ENCODE data around the gene CD7. TPM values are rescaled to one million over a fixed set of nuclear protein-coding genes. Genes with fewer than 3 reads are reported as not detected.

CD7 gene
- total RNA-seq, 1 donor from 2014 or later: not detected

DNA sequence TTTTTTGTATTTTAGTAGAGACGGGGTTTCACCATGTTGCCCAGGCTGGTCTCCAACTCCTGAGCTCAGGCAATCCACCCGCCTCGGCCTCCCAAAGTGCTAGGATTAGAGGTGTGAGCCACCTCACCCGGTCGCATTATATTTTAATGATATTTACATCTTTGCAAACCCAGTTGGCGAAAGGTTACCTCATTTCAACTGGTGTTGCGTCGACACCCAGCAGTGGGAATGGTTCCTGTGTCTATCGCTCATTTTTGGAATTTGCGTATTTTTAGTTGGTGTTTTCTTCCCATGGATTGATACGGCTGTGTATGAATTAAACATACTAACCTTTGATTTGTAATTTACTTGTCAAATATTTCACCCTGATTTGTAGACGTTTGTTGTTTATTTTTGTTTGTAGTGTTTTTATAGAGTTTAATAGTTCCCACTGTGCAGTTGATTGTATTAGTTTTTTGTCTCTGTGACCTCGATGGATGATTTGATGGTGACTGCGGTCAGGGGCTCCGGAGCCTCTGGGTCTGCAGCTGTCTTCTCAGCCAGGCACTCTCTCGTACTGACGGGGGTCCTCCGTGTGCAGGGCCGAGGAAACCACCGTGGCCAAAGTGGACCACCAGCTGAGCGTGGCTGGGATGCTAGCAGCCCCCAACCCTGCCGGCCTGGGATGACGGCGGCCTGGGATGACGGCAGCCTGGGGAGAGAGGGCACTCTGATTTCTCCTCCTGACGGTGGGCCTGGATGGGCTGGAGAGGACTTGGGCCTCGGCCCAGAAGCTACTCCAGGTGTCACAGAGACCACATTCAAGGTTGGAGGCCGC is 4.0 kb downstream of the CD7 start:
- no peak for DNase-seq (ENCODE audit: low spot score)
- no peak overlapping the region for H3K4me3 Mint-ChIP-seq (ENCODE audit: unreplicated experiment)
- H3K27ac Mint-ChIP-seq (ENCODE audit: unreplicated experiment): no peak overlapping the region
- peaks cover 6% of the 10 kb centered on the region for H3K27me3 Mint-ChIP-seq (ENCODE audit: unreplicated experiment)
- TF ChIP-seq, protein P1, sequence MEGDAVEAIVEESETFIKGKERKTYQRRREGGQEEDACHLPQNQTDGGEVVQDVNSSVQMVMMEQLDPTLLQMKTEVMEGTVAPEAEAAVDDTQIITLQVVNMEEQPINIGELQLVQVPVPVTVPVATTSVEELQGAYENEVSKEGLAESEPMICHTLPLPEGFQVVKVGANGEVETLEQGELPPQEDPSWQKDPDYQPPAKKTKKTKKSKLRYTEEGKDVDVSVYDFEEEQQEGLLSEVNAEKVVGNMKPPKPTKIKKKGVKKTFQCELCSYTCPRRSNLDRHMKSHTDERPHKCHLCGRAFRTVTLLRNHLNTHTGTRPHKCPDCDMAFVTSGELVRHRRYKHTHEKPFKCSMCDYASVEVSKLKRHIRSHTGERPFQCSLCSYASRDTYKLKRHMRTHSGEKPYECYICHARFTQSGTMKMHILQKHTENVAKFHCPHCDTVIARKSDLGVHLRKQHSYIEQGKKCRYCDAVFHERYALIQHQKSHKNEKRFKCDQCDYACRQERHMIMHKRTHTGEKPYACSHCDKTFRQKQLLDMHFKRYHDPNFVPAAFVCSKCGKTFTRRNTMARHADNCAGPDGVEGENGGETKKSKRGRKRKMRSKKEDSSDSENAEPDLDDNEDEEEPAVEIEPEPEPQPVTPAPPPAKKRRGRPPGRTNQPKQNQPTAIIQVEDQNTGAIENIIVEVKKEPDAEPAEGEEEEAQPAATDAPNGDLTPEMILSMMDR (IDR thresholded peaks at IDR 0.05; ENCODE audit: unreplicated experiment): no peak
- no peaks in the 10 kb centered on the region for H3K4me1 Mint-ChIP-seq (ENCODE audit: unreplicated experiment)
- H3K9me3 Mint-ChIP-seq (ENCODE audit: unreplicated experiment): no peaks in the 10 kb centered on the region
- H3K36me3 Mint-ChIP-seq (ENCODE audit: low read depth, unreplicated experiment): no peaks in the 10 kb centered on the region

DNA sequence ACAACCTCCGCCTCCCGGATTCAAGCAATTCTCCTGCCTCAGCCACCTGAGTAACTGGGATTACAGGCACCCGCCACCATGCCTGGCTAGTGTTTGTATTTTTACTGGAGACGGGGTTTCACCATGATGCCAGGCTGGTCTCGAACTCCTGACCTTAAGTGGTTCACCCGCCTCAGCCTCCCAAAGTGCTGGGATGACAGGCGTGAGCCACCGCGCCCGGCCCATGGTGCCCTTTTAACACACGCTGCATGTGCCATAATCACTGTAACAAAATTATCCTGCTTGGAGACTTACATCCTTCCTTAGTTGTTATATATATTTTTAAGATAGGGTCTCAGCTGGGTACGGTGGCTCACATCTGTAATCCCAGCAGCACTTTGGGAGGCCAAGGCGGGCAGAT is 5.4 kb downstream of the CD7 start:
- Mint-ChIP-seq H3K9me3 (ENCODE audit: unreplicated experiment) (no peaks in the 10 kb centered on the region), H3K27ac (ENCODE audit: unreplicated experiment) (no peak overlapping the region), H3K36me3 (ENCODE audit: low read depth, unreplicated experiment) (no peaks in the 10 kb centered on the region), H3K4me3 (ENCODE audit: unreplicated experiment) (no peak overlapping the region), H3K4me1 (ENCODE audit: unreplicated experiment) (no peaks in the 10 kb centered on the region), H3K27me3 (ENCODE audit: unreplicated experiment) (peaks cover 6% of the 10 kb centered on the region)
- no peak for DNase-seq (ENCODE audit: low spot score)
- TF ChIP-seq, protein P1 (IDR thresholded peaks at IDR 0.05; ENCODE audit: unreplicated experiment): no peak

DNA sequence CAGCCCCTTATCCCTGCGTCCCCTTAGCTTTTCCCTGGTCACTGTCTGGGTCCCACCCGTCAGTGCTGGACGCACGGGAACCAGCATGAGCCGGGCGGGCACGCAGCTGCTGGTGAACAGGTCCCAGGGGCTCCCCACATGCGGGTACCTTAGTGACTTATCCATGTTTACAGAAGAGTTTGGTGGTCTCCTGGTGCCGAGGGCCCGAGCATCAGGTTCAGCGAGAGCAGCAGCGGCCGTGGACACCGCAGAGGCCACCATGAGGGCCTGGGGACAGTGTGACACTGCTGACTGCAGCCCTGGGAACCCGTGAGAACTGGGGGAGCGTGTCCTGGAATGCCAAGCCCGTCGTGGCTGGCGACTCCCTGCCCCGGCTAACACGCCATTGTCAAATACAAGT is 6.5 kb downstream of the CD7 start:
- Mint-ChIP-seq H3K4me3 (ENCODE audit: unreplicated experiment) (no peak overlapping the region), H3K27me3 (ENCODE audit: unreplicated experiment) (peaks cover 6% of the 10 kb centered on the region), H3K4me1 (ENCODE audit: unreplicated experiment) (no peaks in the 10 kb centered on the region), H3K27ac (ENCODE audit: unreplicated experiment) (no peak overlapping the region), H3K9me3 (ENCODE audit: unreplicated experiment) (no peaks in the 10 kb centered on the region), H3K36me3 (ENCODE audit: low read depth, unreplicated experiment) (no peaks in the 10 kb centered on the region)
- TF ChIP-seq, protein P1 (IDR thresholded peaks at IDR 0.05; ENCODE audit: unreplicated experiment): no peak
- DNase-seq (ENCODE audit: low spot score): no peak

DNA sequence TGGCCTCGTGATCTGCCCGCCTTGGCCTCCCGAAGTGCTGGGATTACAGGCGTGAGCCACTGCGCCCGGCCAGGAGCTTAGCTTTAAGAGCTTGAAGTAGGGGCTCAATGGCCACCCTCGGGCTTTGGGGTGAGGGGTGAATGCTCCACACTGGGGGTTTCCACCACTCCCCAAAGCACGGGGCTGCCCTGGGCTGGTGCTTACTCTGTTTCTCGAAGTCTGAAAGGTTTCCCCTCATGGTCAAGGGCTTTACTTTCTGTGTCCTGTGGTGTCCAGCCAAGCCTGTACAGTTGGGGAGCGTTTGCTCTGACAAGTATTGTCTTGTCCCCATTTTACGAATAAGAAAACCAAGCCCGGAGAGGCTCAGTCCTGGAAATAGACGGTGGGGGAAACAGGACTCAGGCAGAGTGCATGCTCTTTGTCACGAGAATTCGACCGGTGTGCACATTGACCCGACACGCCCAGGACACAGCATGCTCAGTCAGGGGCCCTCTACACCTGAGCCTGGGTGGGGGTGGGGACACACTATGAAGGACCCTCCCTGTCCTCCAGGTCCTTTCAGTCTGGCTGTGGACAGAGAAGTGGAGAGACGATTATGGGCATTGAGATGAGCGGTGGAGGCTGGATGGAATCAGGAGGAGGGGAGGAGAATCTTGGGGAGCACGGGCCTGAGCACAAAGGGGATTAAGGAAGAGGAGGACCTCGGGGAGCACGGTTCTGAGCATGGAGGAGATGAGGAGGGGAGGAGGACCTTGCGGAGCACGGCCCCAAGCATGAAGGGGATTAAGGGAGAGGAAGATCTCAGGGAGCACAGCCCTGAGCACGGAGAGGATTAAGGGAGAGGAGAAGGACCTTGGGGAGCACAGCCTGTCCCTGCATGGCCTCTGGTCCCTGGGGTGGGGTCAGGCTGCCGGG is 7.5 kb downstream of the CD7 start:
- DNase-seq (ENCODE audit: low spot score): no peak
- TF ChIP-seq, protein P1 (IDR thresholded peaks at IDR 0.05; ENCODE audit: unreplicated experiment): no peak
- Mint-ChIP-seq H3K27ac (ENCODE audit: unreplicated experiment) (no peak overlapping the region), H3K9me3 (ENCODE audit: unreplicated experiment) (no peaks in the 10 kb centered on the region), H3K4me3 (ENCODE audit: unreplicated experiment) (no peak overlapping the region), H3K4me1 (ENCODE audit: unreplicated experiment) (no peaks in the 10 kb centered on the region), H3K27me3 (ENCODE audit: unreplicated experiment) (peaks cover 6% of the 10 kb centered on the region), H3K36me3 (ENCODE audit: low read depth, unreplicated experiment) (no peaks in the 10 kb centered on the region)

All from endothelial cell (in vitro differentiated cells).